Neural cell (in vitro differentiated cells): ENCODE results near the gene MGME1.

Source experiments
- CTCF ChIP-seq: fragments of 450-650 bp; IDR thresholded peaks from 2 replicates; pipeline ENCODE4 v1.5.1; 2014; ENCODE audit warnings: antibody characterized with exemption, mild to moderate bottlenecking, moderate library complexity; ENCODE audit not compliant: poor library complexity, severe bottlenecking
- EP300 ChIP-seq: fragments of 450-650 bp; conservative IDR thresholded peaks from 2 replicates; pipeline ENCODE4 v1.6.1; 2014; ENCODE audit warnings: antibody characterized with exemption, mild to moderate bottlenecking, moderate library complexity; ENCODE audit not compliant: poor library complexity, severe bottlenecking
- EZH2 ChIP-seq: fragments of 200-600, 300-800 bp; shearing (Covaris generic), sonication (generic); IDR thresholded peaks from 2 replicates; pipeline ENCODE4 v1.6.1; 2014; ENCODE audit warnings: antibody characterized with exemption, low read length, borderline replicate concordance, mild to moderate bottlenecking; ENCODE audit not compliant: insufficient read depth, poor library complexity, severe bottlenecking
- RAD21 ChIP-seq: fragments of 450-650 bp; conservative IDR thresholded peaks from 2 replicates; pipeline ENCODE4 v1.6.1; 2014; ENCODE audit warnings: antibody characterized with exemption, mild to moderate bottlenecking, moderate library complexity
- TAF1 ChIP-seq: IDR thresholded peaks from 2 replicates; pipeline ENCODE4 v1.6.1; 2012; ENCODE audit warnings: low read depth

- TF ChIP-seq CTCF (no peak), TAF1 (no peak), EP300 (no peak), EZH2 (no peak), RAD21 (no peak)
These were observed 23.9 kb upstream of the MGME1 start for GRCh38 chr20:17944854-17945474.
